ENCODE results near the gene ZFHX2.

ZFHX2 gene

GRCh38 chr14:23562822-23563472, 11.4 kb upstream of the ZFHX2 start:
- Histone ChIP-seq H3K4me1 (peaks cover 4% of the 10 kb centered on the region; the same call in 1 of the 2 replicates), H3K27me3 (no peaks in the 10 kb centered on the region), H3K4me3 (ENCODE audit: low read depth, low read length) (no peak overlapping the region), H3K36me3 (peaks cover 12% of the 10 kb centered on the region), H3K9me3 (no peaks in the 10 kb centered on the region)
- TF ChIP-seq CTCF (IDR thresholded peaks at IDR 0.05; ENCODE audit: low read depth, low read length), result peak; percentile 98
- DNase-seq, result peak; percentile 78

DNA sequence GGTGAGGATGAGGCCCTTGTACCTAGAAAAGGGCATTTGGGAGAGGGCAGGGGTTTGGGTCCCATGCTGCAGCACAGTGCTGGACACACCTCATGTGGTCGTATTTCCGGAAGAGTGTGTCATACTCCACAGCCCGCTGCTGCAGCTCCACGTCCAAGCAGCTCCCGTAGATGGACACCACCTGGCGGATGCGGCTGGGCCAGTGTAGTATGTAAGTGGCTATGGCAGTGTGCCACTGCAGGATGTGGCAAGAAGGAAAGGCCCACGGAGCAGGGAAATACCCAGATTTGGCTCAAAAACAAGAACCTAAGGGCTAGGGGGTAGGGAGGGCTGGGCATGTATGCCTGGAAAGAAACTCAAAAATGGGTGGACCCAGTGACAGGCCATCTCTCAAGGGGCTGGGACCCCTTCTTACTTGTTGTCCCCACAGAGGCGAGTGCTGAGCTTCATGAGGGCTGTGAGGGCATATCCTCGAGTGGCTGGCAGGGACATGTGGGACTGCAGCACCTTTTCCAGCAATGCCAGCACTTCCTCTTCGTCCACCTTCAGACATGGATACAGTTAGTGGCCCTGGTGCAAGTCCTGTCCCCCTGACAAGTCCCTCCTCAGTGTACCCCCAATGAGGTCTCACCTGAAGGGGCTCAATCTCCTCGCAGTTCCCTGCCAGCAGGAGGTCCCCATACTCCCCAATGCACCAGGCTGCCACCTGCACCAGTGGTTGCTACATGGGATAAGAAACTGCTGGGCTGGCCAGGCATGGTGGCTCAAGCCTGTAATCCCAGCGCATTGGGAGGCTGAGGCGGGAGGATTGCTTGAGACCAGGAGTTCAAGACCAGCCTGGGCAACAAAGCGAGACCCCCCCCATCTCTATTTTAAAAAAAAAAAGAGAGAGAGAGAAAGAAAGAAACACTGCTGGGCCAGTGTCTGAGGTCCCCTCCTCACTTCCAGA, 10.6 kb upstream of the ZFHX2 start:
- Histone ChIP-seq H3K9me3 (no peaks in the 10 kb centered on the region), H3K4me3 (ENCODE audit: low read depth, low read length) (no peak overlapping the region), H3K36me3 (peaks cover 12% of the 10 kb centered on the region), H3K27me3 (no peaks in the 10 kb centered on the region), H3K4me1 (no peaks in the 10 kb centered on the region; the same call in 1 of the 2 replicates)
- TF ChIP-seq CTCF (IDR thresholded peaks at IDR 0.05; ENCODE audit: low read depth, low read length), result no peak
- DNase-seq, result no peak

- Histone ChIP-seq H3K27me3 (no peaks in the 10 kb centered on the region), H3K4me1 (no peaks in the 10 kb centered on the region; the same call in 1 of the 2 replicates), H3K9me3 (no peaks in the 10 kb centered on the region), H3K36me3 (peaks cover 12% of the 10 kb centered on the region), H3K4me3 (ENCODE audit: low read depth, low read length) (no peak overlapping the region)
- no peak for TF ChIP-seq CTCF (IDR thresholded peaks at IDR 0.05; ENCODE audit: low read depth, low read length)
- DNase-seq, result no peak
Measured at GRCh38 chr14:23561259-23561658, 9.7 kb upstream of the ZFHX2 start.

DNA sequence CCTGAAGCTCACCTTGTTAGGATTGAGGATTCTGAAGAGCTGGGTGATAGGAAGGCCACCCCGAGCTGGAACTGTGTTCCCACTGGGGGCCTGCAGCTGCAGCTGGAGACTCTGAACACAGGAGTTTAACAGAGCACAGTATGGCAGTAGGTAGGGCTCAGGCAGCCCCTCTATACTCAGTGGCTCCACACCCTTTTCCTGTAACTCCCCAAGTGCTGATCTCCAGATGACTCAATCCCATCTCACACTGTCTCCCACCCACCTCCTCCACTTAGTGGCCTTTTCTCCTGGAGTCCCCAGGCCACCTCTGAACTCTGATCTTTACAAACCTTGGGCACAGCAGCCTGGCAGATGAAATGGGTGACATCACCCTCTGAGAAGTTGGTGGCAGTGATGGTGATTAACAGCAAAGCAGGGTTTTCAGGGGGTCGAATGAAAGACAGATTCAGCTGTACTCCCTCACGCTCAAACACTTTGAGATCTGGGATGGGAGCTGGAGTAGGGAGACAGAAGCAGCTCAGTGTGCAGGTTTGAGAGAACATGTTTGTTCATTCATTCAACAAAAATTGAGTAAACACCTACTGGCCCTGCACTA, 8.5 kb upstream of the ZFHX2 start:
- no peaks in the 10 kb centered on the region for H3K27me3 ChIP-seq
- H3K9me3 ChIP-seq, result no peaks in the 10 kb centered on the region
- H3K4me1 ChIP-seq, result no peaks in the 10 kb centered on the region; the same call in 1 of the 2 replicates
- peaks cover 12% of the 10 kb centered on the region for H3K36me3 ChIP-seq
- H3K4me3 ChIP-seq (ENCODE audit: low read depth, low read length), result no peak overlapping the region
- no peak for DNase-seq
- TF ChIP-seq CTCF (IDR thresholded peaks at IDR 0.05; ENCODE audit: low read depth, low read length), result no peak

DNA sequence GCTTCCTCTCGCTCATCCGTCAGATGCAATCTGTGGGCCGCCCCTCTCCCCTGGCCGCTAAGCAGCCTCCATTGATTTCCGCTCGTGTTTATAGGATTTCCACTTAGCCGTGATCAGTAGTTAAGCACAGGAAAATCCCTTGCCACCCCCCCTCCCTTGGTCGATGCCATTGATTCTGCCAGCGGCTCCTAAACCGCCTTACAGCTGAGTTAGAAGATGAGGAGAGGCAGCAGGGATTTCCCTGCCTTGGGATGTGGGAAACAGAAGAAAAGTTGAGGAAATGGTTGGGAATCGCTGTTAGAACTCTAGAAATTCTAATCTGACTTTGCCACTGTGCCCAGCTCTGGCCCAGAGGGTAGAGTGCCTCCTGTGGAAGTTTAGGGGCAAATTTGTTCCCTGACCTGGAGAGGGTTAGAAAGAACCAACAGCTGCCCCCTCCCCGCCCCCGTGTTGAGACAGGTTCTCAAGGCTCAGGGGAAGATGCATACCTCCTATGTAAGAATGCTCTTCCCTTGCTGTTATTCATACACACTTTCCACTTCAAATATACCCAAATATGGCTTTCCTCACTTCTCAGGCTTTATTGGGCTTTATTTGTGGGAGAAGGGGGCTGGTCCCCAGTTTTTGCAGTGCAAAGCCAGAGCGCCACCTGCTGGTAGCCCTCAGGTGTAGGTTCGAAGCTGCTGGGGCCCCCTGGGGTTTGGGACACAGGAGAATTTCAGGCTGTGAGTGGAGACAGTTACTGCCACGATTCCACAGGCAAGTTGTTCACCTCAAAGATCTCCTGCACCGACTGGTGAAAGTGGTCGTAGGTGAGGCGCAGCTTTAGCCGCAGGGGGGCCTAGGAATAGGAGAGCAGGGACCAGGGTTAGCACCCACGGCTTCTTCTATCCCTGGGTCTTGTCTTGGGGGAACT, 7.7 kb upstream of the ZFHX2 start:
- peak; percentile 99 for TF ChIP-seq CTCF (IDR thresholded peaks at IDR 0.05; ENCODE audit: low read depth, low read length)
- H3K4me1 ChIP-seq, result no peaks in the 10 kb centered on the region; the same call in 1 of the 2 replicates
- no peak overlapping the region for H3K4me3 ChIP-seq (ENCODE audit: low read depth, low read length)
- no peaks in the 10 kb centered on the region for H3K27me3 ChIP-seq
- no peaks in the 10 kb centered on the region for H3K9me3 ChIP-seq
- peaks cover 12% of the 10 kb centered on the region for H3K36me3 ChIP-seq
- DNase-seq, result peak; percentile 76
